Sigmoid colon (tissue), 4 donors: ENCODE data around the gene KLK14.

Experiments used
- CTCF ChIP-seq, 4 experiments: fragments of 450-650 bp in 3 of 4; fragments of 200-600 bp in 1 of 4; IDR thresholded peaks; one replicate each; pipeline ENCODE4 v1.5.1; 2016 to 2019; ENCODE audit warnings: antibody characterized with exemption in 4 of 4, mild to moderate bottlenecking in 3 of 4, moderate library complexity in 2 of 4
- POLR2A ChIP-seq, 2 donors: fragments of 450-650 bp; IDR thresholded peaks; one replicate each; pipeline ENCODE4 v1.6.1; 2016; ENCODE audit warnings: antibody characterized with exemption in 2 of 2, mild to moderate bottlenecking in 2 of 2, moderate library complexity in 2 of 2
- POLR2AphosphoS5 ChIP-seq, 4 donors: sonication (generic); formaldehyde crosslinking; IDR thresholded peaks; one replicate each; pipeline ENCODE4 v1.6.1; 2017; ENCODE audit warnings: antibody characterized with exemption in 4 of 4

DNA sequence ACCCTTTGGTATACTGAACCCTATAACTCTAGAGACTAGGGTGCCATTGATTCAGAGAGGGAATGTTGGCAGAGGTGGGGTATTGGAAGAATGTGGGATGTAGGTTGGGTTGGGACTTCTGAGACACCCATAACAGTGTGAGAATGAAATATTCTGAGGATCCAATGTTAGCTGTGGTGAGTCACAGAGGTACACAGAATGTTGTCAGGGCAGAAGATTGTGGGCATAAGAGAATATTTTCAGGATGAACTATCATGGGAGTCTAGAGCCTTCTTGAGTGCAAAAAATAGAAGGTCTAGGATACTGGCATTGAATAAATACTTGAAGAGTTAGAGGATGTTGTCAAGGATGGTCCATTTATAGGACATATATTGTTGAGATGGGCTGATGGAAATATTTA is 26.8 kb downstream of the KLK14 start:
- TF ChIP-seq CTCF (IDR thresholded peaks at IDR 0.05) (no peak), POLR2AphosphoS5 (IDR thresholded peaks at IDR 0.05) (no peak), POLR2A (IDR thresholded peaks at IDR 0.05) (no peak)
